Subcutaneous adipose tissue (tissue), 4 donors: ENCODE results near the gene CIRBP. TPM values are rescaled to one million over a fixed set of nuclear protein-coding genes. Genes with fewer than 3 reads are reported as not detected.

Experiments used
- total RNA-seq, 4 donors: library from RNA; depleted of rRNA; stranded (reverse); fragments of >200 nt; gene quantifications; one replicate each; pipeline ENCODE4 v1.1.0, GENCODE V29; 2016
- TF ChIP-seq, protein P1 (sequence below): fragments of 450-650 bp; IDR thresholded peaks from one replicate; pipeline ENCODE4 v1.5.1; 2016; ENCODE audit warnings: low read depth, mild to moderate bottlenecking, control low read depth, antibody characterized with exemption, moderate library complexity

Gene CIRBP
- total RNA-seq, 4 donors from 2014 or later: 159 to 753 (median 413) TPM

DNA sequence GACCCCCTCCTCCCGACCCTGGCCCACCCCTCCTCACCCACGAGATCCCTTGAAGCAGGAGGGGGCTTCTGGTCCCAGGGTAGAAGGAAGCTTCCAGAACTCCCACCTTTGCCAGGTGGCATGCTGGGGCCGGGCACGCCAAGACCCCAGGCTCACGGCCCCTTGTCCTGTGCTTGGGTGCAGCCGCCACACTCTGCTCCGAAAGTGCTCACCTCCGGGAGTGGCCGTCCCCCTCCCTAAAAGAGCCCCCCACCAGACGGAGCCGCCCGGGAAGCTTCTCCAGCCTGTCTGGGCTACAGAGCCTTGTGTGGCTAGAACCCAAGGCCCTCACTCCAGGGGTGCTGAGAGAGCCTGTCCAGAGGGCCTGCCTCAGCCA is 14.8 kb downstream of the CIRBP start:
- TF ChIP-seq, protein P1, sequence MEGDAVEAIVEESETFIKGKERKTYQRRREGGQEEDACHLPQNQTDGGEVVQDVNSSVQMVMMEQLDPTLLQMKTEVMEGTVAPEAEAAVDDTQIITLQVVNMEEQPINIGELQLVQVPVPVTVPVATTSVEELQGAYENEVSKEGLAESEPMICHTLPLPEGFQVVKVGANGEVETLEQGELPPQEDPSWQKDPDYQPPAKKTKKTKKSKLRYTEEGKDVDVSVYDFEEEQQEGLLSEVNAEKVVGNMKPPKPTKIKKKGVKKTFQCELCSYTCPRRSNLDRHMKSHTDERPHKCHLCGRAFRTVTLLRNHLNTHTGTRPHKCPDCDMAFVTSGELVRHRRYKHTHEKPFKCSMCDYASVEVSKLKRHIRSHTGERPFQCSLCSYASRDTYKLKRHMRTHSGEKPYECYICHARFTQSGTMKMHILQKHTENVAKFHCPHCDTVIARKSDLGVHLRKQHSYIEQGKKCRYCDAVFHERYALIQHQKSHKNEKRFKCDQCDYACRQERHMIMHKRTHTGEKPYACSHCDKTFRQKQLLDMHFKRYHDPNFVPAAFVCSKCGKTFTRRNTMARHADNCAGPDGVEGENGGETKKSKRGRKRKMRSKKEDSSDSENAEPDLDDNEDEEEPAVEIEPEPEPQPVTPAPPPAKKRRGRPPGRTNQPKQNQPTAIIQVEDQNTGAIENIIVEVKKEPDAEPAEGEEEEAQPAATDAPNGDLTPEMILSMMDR: no peak

DNA sequence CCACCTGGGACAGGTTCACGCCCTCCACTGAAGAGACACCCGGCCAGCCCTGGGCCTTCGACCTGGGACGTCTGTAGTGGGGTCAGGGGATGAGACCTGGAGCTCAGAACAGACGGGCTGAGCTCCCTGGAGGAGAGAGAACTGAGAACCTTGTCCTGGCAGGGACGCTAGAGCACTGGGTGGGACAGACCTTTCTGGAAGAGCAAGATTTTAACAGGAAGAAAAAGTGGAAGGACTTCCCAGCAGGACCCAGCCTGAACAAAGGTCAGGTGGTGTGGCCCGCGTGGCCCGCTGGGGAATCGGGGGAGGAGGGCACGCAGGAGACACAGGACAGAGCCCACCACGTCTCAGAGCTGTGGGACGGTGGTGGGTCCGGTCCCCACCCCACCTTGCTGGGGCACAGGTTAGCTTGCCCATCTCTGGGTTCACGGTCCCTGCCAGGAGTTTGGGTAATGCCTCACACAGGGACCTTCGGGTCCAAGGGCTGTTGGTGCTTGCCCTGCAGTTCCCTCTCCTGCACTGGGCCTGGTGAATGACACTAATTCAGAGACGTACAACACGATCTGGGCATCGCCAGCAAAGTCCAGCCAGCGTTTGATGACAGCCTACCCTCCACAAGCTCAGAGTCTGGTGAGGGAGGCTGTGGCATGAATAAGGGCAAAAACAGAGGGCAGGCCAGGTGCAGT is 15.3 kb downstream of the CIRBP start:
- TF ChIP-seq, protein P1: no peak

DNA sequence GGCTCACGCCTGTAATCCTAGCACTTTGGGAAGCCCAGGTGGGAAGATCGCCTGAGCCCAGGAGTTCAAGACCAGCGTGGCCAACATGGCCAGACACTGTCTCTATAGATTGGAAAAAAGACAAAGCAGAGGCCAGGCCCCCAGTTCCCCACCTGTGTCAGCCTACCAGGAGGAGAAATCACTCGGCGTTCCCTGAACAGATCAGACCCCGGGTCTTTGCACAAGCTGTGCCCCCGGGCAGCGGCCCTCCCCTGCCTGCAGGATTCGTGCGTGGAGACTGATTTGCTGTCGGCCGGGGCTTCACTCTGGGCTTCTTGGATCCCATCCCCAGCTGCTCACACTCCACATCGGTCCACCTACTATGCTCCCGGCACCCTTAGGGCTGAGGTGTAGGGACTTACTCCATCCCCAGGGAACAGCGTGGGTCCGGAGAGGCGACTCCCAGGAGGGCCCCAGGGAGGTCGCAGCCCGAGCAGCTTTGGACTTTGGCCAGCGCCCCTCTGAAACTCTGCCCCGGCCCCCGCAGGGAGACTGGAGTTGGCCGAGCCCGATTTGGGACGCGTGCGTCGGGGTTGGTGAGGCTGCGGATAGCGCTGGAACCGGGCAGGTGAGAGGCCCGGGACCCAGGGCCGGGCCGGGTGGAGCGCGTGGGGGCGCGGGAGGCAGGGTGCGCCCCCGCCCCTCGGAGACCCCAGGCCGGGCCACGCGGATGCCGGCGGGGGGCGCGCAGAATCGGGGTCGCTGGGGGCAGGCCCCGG is 16.0 kb downstream of the CIRBP start:
- TF ChIP-seq, protein P1: no peak

DNA sequence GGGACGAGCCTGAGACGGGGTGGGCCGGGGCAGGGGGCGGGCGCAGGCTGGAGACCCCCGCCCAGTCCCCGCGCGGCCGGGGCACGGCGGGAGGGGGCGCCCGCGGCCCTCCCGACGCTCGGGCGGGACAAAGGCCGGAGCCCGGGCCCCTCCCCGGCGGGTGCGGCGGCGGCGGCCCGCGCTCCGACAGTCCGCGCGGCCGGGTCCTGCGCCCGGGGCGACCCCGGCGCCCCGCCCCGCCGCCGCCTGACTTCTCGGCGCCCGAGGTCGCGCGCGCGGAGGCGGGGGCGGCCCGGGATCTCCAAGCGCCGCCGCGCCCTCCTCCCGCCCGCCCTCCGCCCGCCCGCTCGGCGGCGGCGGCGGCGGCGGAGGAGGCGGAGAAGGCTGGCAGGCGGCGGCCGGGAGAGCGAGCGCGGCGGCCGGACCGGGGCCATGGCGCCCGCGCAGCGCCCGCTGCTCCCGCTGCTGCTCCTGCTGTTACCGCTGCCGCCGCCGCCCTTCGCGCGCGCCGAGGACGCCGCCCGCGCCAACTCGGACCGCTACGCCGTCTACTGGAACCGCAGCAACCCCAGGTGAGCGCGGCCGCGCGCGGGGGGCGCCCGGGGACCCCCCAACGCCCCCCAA is 16.7 kb downstream of the CIRBP start, which contains the start of gene EFNA2:
Gene EFNA2, plus strand, starts transcription at position 137 of the 624 bp plus-strand sequence. Its CDS starts 296 bp downstream, at position 433.
- TF ChIP-seq, protein P1: no peak

DNA sequence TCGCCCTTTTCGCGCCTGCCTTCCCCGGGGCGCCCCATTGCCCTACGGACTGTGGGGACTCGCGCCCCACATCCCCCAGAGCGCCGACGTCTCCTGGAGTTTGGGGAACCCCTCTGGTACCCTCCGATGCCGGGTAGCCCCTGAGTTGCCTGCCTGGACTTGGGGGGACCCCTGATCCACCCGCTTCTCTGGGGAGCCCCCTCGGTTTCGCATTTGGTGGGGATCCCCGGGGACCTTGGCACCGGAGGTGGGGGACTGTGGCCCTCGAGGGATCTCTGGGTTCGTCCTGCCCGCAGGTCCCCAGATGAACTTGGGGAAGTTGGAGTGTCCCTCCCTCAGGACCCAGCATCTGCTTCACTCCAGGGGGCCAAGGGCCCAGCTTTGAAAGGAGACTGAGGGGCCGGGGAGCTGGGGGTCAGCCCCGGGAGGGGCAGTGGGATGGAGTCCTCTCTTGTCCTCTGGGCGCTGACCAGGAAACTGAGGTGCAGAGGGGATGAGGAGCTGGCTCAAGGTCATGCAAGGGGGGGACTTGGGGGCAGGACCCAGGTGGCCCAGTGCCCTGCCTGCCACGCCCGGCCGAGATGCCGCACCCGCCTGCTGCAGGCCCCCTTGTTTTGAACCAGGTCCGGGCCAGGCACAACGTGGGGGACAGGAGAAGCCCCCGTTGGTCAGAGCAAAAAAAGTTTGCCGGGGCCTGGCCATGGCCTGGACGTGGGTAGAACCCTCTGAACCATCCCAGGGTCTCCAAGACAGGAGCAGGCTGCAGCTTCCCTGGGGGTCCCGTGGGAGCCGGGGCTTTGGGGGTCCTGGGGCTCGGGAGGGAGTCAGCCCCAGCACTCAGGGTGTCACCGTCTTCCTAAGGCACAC is 17.6 kb downstream of the CIRBP start:
- TF ChIP-seq, protein P1: no peak

DNA sequence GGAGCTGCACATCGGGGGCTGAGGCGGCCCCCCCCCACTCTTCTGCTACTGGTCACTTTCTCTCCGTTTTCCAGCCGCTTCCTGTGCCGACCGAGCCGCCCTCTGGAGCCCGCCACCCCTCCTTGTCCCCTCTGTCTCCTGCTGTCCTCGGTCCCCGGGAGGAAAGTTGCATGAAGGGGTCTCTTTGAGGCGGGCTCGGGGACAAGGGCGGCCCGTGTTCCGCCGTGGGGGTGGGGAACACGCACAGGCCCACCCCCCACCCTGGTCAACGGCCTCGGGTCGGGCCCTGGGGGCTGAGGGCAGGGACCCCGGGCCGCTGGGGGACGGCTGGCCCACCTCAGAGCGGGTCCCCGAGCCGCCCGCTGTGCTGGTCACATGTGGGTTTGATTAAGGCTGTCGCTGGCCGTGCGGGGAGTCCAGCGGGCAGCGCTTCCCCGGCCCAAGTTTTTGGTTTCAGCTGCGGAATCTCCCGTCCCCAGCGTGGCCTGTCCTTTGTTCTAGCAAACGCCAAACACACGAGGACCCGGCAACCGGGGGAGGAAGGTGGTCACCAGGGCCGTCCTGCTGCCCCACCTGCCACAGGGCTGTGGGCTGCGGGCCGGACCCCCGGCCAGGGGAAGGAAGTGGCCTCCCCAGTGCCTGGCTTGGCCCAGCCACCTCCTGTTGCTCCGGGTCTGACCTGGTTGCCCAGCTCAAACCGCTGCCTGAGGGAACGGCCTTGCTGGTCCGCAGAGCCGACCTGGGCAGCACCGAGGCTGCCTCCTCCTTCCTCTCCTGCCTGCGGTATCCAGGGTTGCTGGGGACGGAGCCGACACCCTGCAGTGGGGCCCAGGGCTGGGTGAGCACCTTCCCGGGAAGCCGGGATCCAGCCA is 18.5 kb downstream of the CIRBP start:
- TF ChIP-seq, protein P1: no peak
